ENCODE measurements around the gene CCDC148.
A peak's percentile ranks its signal among the peaks of the same experiment; 100 is the strongest.
"Not testable (repeated sequence)": the region's sequence is repeated elsewhere in the genome, so short reads cannot be mapped to it uniquely, and the experiment has no call there.

The CCDC148 gene

GRCh38 chr2:158482594-158482993, 26.0 kb upstream of the CCDC148 start:
- DNase-seq (ENCODE audit: low read depth), result no peak

DNA sequence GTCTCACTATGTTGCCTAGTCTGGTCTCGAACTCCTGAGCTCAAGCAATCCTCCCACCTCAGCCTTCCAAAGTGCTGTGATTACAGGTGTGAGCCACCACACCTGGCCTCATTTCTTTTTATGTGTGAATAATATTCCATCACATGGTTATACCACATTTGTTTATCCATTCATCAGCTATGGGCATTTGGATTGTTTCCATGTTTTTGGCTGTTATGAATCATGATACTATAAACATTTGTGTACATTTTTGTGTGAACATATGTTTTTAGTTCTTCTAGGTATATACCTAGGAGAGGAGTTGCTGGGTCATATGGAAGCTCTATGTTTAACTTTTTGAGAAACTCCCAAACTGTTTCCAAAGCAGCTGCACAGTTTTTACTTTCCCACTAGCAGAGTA, 24.6 kb upstream of the CCDC148 start:
- DNase-seq (ENCODE audit: low read depth), result no peak

DNA sequence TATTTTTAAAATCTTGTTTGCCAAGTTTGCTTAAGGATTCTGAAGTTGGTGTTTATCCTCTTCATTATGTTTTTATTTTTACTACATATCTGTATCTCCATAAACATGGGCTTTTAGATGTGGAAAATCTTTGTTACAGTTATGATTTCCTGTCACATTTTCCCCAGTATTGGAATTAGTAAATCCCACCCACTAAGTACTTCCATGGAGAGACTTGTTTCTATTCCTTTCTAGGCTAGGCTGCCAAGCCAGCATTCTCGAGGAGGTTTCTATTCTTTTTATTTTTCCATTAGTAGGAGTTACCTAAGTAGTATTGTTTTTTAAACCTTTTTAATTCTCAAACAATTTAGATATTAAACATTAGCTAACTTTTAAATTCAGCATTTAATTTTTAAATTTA, 22.3 kb upstream of the CCDC148 start:
- DNase-seq (ENCODE audit: low read depth), result no peak

- DNase-seq (ENCODE audit: low read depth), result no peak
Measured at GRCh38 chr2:158478237-158478636, 21.7 kb upstream of the CCDC148 start.

- DNase-seq (ENCODE audit: low read depth), result no peak
Measured at GRCh38 chr2:158477202-158477601, 20.6 kb upstream of the CCDC148 start.

- DNase-seq (ENCODE audit: low read depth), result not testable (repeated sequence)
Measured at GRCh38 chr2:158474526-158475011, 18.0 kb upstream of the CCDC148 start.

- no peak for DNase-seq (ENCODE audit: low read depth)
Measured at GRCh38 chr2:158473719-158474392, 17.3 kb upstream of the CCDC148 start.

DNA sequence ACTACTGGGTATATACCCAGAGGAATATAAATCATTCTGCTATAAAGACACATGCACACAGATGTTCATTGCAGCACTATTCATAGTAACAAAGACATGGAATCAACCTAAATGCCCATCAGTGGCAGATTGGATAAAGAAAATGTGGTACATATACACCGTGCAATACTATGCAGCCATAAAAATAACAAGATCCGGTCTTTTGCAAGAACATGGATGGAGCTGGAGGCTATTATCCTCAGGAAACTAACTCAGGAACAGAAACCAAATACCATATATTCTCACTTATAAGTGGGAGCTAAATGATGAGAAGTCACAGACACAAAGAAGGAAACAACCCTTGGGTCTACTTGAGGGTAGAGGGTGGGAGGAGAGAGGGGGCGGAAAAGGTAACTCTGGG, 16.7 kb upstream of the CCDC148 start:
- DNase-seq (ENCODE audit: low read depth), result not testable (repeated sequence)

DNA sequence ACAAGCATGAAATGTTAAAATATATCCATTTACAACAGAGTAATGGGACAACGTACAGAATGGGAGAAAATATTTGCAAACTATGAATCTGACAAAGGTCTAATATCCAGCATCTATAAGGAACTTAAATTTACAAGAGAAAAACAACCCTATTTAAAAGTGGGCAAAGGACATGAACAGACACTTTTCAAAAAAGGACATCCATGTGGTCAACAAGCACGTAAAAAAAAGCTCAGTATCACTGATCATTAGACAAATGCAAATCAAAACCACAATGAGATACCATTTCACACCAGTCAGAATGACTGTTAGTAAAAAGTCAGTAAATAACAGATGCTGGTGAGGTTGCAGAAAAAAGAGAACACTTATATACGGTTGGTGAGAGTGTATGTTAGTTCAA, 16.3 kb upstream of the CCDC148 start:
- not testable (repeated sequence) for DNase-seq (ENCODE audit: low read depth)

- no peak for DNase-seq (ENCODE audit: low read depth)
Measured at GRCh38 chr2:158467248-158467647, 10.7 kb upstream of the CCDC148 start.

DNA sequence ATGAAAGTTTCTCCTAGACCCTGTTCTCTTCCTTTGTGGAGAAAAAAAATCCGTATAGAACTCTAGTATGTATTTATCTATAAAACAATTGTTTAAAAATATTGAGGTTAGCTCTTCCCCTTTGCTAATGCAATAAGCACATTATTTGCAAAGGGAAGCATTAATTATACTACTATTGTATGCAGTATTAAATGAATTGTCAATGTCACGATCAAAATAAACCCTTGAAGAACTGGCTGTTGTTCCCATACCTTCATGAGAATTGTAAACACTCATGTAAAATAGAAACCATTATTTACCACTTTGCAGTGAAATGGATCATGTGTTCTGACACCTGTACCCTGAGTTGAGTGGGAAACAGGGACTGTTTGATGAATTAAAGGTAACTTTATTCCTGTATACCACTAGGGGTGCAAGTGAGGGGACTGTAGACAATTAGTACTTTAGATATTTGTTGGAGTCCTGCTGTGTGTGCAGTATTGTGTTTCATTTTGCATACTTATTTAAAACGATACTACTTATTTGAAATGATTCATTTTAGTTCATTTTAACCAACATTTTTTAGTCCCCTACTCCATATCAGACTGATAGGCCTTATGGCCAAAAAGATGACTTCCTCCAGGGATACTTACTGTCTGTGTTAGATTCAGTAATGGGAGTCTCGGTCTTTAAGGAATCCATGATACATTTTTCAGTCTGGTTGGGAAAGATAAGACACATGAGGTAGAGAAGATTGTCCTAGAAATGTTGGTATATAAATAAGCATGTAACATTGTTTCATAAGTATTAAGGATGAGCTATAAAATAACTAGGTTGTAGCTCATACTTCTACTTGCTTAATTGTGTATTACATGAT, 8.1 kb upstream of the CCDC148 start:
- DNase-seq (ENCODE audit: low read depth), result no peak

GRCh38 chr2:158463496-158464095, 7.0 kb upstream of the CCDC148 start:
- DNase-seq (ENCODE audit: low read depth), result no peak

- no peak for DNase-seq (ENCODE audit: low read depth)
Measured at GRCh38 chr2:158460632-158461297, 4.2 kb upstream of the CCDC148 start.

DNA sequence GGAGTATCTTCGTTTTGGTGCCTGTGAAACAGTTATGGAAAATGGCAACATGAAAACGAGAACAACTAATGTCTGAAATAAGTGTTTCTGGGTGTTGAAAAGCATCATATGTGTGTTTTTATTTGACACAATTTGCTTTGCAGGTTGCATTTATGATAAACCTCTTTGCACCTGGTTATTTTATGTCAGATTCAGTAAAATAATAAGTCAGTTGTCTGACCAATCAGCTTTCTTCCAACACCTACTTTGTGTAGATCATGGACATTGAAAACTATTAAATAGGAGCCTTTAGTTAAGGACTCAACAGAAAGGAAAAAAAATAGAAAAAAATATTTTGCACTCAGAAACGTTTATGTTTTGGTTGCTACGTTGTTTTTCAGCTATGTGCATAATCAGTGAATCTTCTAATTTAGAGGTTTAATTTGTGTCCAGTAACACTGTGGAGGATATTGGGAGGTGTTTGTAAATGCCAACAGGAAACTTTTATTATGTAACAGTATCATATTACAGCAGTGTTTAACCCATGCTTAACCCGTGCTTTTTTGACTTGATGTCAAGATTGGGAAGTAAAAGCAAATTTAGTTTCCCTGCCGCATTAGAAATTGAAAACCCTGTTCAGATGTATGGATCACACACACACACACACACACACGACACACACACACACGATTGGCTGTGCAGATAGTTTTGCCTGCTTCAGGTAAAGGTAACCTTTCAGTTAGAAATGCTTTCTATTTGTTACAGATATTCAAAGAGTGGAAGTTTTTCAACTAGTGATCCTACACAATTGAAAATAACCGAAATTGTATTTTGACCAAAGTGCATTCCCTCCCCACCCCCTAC, 2.8 kb upstream of the CCDC148 start:
- no peak for DNase-seq (ENCODE audit: low read depth)

- no peak for DNase-seq (ENCODE audit: low read depth)
Measured at GRCh38 chr2:158458617-158458920, 2.0 kb upstream of the CCDC148 start.

GRCh38 chr2:158457826-158458616, 1.5 kb upstream of the CCDC148 start:
- peak; percentile 21 for DNase-seq (ENCODE audit: low read depth)

DNA sequence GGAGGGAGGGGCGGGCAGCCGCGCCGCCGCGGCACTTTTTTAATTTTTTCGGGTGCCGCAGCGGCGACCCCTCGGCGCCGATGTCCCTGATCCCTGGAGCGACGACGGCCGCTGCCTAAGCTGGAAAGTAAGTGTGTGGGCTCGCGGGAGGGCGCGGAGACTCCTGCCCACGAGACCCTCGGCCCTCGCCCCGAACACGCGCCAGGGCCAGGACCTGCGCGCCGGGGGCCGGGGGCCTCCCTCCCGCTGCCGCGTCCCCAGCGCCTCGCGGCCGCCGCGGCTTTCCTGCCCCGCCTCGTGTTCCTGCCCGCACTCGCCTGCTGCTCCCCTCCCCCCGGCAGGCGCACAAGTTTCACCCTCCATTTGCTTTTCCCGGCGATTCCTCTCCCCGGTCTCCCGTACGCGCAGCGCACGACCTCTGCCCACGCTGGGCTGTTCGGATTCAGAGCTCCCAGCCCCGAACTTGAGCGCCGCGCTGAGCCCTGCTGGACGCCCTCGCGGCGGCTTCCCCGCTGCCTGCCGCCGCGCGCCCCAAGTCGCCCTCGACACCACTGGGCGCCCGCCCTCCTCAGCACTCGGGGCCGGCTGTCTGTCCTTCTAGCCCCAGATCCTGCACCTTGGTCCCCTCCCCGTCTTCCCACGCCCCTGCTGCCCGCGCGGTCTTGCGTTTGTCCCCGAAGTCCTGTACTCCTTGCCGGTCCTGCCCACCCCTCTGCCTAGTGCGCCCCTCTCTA, 706 bp upstream of the CCDC148 start:
- DNase-seq (ENCODE audit: low read depth), result peak; percentile 4

- no peak for DNase-seq (ENCODE audit: low read depth)
Measured at GRCh38 chr2:158443606-158444005, 12.9 kb downstream of the CCDC148 start.

DNA sequence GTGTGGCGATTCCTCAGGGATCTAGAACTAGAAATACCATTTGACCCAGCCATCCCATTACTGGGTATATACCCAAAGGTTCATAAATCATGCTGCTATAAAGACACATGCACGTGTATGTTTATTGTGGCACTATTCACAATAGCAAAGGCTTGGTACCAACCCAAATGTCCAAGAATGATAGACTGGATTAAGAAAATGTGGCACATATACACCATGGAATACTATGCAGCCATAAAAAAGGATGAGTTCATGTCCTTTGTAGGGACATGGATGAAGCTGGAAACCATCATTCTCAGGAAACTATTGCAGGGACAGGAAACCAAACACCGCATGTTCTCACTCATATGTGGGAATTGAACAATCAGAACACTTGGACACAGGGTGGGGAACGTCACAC, 17.5 kb downstream of the CCDC148 start:
- DNase-seq (ENCODE audit: low read depth), result not testable (repeated sequence)

- DNase-seq (ENCODE audit: low read depth), result not testable (repeated sequence)
Measured at GRCh38 chr2:158433716-158434115, 22.8 kb downstream of the CCDC148 start.
